ENCODE data around the gene DAGLA. TPM values are rescaled to one million over a fixed set of nuclear protein-coding genes. Genes with fewer than 3 reads are reported as not detected.
"Not testable (repeated sequence)": the region's sequence is repeated elsewhere in the genome, so short reads cannot be mapped to it uniquely, and the experiment has no call there.

Gene DAGLA
- total and polyA plus RNA-seq, 10 donors = 0.27 to 5.0 (median 3.3) TPM

DNA sequence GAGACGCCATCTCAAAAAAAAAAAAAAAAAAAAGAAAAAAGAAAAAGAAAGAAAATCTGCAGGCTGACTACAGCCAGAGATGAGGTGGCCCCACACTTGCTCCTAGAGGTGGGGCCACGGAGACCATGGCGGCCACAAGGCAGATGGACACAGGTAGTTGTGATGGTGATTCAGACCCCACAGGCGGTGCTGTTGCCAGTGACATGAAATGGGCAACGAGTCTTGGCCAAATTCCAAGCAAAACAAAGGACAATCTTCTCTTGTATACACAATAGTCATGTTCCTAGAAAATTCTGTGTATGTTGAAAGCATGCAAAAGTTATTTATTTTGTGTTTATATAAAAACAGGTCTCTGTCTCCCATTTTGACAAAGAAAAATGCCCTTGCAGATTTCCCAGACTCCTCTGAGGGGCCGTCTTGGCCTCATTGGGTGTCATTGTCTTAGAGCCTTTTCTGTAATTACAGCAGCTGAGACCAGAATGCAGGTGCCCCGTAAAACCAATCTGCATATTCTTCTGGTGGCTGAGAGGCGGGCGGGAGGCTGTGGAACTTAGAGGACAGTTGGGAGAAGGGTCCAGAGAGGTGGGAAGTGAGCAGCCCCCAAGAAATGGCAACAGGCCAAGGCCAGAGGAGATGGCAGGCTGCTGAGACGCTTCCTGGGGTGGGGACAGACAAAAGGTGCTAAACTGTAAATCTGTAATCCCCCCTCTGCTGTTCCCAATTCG lies 22.5 kb upstream of the DAGLA start:
- Histone ChIP-seq H3K27me3 (replicated peaks in 1 of 7) (peaks cover 0 to 12% (median 0%) of the 10 kb centered on the region in 7 donors), H3K27ac (no peak overlapping the region), H3K4me3 (no peak overlapping the region), H3K4me1 (peaks cover 0 to 18% (median 10%) of the 10 kb centered on the region in 6 donors), H3K9me3 (no peaks in the 10 kb centered on the region), H3K36me3 (no peaks in the 10 kb centered on the region)
- DNase-seq = no peak
- intact Hi-C loops (cut with DNase I; ENCODE audit: low total_unique reads) = no loop called here
- TF ChIP-seq POLR2A (IDR thresholded peaks at IDR 0.05) (no peak), POLR2AphosphoS5 (IDR thresholded peaks at IDR 0.05) (no peak)
- TF ChIP-seq, protein P1, sequence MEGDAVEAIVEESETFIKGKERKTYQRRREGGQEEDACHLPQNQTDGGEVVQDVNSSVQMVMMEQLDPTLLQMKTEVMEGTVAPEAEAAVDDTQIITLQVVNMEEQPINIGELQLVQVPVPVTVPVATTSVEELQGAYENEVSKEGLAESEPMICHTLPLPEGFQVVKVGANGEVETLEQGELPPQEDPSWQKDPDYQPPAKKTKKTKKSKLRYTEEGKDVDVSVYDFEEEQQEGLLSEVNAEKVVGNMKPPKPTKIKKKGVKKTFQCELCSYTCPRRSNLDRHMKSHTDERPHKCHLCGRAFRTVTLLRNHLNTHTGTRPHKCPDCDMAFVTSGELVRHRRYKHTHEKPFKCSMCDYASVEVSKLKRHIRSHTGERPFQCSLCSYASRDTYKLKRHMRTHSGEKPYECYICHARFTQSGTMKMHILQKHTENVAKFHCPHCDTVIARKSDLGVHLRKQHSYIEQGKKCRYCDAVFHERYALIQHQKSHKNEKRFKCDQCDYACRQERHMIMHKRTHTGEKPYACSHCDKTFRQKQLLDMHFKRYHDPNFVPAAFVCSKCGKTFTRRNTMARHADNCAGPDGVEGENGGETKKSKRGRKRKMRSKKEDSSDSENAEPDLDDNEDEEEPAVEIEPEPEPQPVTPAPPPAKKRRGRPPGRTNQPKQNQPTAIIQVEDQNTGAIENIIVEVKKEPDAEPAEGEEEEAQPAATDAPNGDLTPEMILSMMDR (IDR thresholded peaks at IDR 0.05 in 8 of 11, conservative IDR thresholded peaks at IDR 0.05 in 3 of 11) = no peak
- WGBS, 5 donors = 66 to 85% (median 82%) methylated on average over 11 of the region's 11 CpGs

DNA sequence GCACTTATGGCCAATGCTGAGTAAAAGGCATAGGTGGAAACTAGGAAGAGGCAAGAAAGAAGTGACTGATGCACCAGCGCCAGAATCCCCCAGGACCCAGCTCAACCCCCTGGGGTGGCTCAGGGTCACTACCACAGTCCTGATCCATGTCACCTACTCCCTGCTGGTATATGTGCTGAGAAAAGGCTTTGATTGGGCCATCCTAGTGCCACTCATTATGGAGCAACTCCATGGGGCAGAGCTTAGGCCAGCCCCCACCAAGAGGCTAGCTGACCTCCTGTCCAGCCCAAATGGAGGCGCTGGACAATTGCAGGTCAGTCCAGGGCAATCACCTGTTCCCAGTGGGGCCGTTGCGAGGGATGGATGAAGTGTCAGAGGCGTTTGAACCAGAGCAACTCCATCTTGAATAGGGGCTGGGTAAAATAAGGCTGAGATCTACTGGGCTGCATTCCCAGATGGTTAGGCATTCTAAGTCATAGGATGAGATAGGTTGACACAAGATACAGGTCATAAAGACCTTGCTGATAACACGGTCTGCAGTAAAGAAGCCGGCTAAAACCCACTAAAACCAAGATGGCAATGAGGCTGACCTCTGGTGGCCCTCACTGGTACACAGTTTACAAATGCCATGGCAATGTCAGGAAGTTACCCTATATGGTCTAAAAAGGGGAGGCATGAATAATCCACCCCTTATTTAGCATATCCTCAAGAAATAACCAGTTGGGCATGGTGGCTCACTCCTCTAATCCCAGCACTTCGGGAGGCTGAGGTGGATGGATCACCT lies 20.6 kb upstream of the DAGLA start:
- DNase-seq = no peak

DNA sequence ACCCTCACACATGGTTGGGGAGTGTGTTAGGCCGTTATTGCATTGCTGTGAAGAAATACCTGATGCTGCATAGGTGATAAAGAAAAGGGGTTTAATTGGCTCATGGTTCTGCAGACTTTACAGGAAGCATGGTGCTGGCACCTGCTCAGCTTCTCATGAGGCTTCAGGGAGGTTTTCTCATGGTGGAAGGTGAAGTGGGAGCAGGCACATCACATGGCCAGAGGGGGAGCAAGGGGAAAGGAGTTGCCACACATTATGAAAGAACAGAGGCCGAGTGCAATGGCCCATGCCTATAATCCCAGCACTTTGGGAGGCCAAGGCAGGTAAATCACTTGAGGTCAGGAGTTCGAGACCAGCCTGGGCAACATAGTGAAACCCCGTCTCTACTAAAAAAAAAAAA lies 19.2 kb upstream of the DAGLA start:
- H3K27me3 ChIP-seq (replicated peaks in 1 of 7); intact Hi-C loops (cut with DNase I; ENCODE audit: low total_unique reads); H3K36me3 ChIP-seq; H3K27ac ChIP-seq; DNase-seq; H3K4me3 ChIP-seq; H3K9me3 ChIP-seq; H3K4me1 ChIP-seq: not testable (repeated sequence)
- WGBS, 5 donors = 67 to 79% (median 73%) methylated on average over 4 of the region's 4 CpGs

More for the DNA sequence above, 20.6 kb upstream of the DAGLA start:
- Histone ChIP-seq H3K27me3 (replicated peaks in 1 of 7) (peaks cover 0 to 1% (median 0%) of the 10 kb centered on the region in 7 donors), H3K4me3 (no peak overlapping the region), H3K27ac (no peak overlapping the region), H3K36me3 (no peaks in the 10 kb centered on the region), H3K4me1 (peaks cover 0 to 6% (median under 1%) of the 10 kb centered on the region in 6 donors), H3K9me3 (no peaks in the 10 kb centered on the region)
- WGBS, 5 donors = 83 to 88% (median 86%) methylated on average over 8 of the region's 8 CpGs
- TF ChIP-seq POLR2A (IDR thresholded peaks at IDR 0.05) (no peak), POLR2AphosphoS5 (IDR thresholded peaks at IDR 0.05) (no peak)
- TF ChIP-seq, protein P1 (IDR thresholded peaks at IDR 0.05 in 8 of 11, conservative IDR thresholded peaks at IDR 0.05 in 3 of 11) = no peak
- intact Hi-C loops (cut with DNase I; ENCODE audit: low total_unique reads) = no loop called here

DNA sequence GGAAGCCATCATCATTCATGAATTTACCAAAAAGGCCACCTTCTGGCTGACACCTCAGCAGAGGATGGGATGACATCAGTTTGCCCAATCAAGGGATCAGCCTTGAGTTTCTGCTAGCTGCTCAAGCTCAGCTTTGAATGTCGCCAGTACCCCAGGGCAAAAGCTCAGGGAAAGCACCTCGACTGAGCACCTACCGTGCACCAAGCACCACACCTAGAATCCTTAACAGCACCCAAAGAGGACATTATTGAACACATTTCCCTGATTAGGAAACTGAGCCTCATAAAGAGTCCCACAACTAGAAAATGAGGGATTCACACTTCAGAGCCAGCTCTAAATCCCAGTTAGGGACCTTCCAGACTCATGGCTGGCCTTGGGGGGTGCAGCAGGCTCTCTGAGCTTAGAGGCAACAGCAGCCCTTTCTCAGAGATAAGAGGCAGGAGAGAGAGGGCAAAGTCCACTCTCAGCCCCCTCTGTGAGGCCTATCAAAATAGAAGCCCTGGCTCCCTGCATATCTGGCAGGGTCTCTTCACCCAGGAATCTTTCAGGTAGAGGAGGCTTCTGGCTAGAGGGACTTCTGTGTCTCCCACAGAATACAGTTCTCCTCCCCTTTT lies 13.4 kb upstream of the DAGLA start:
- TF ChIP-seq POLR2AphosphoS5 (IDR thresholded peaks at IDR 0.05) (no peak), POLR2A (IDR thresholded peaks at IDR 0.05) (no peak)
- TF ChIP-seq, protein P1 (IDR thresholded peaks at IDR 0.05 in 8 of 11, conservative IDR thresholded peaks at IDR 0.05 in 3 of 11) = no peak
- Histone ChIP-seq H3K27me3 (replicated peaks in 1 of 7) (peaks cover 0 to 21% (median 0%) of the 10 kb centered on the region in 7 donors), H3K27ac (no peak overlapping the region), H3K9me3 (no peaks in the 10 kb centered on the region), H3K4me1 (no peaks in the 10 kb centered on the region), H3K36me3 (no peaks in the 10 kb centered on the region), H3K4me3 (no peak overlapping the region)
- WGBS, 5 donors = 82 to 96% (median 87%) methylated on average over 3 of the region's 3 CpGs
- no peak for DNase-seq
- intact Hi-C loops (cut with DNase I; ENCODE audit: low total_unique reads) = no loop called here
